HCT116 (cell line): ENCODE results near the gene TANC1. TPM values are rescaled to one million over a fixed set of nuclear protein-coding genes. Genes with fewer than 3 reads are reported as not detected.

Experiments used
- ATAC-seq: fragments of 200-7000 bp; cut with Tn5 transposase; 2 replicates; pipeline ENCODE4 v1.9.1; 2020; ENCODE audit warnings: mild to moderate bottlenecking, moderate library complexity
- BruUV-seq: library from RNA; stranded (reverse); fragments of 400-500 nt; replicated peaks from 2 replicates; lab custom pipeline; 2021; lab: Mats Ljungman, UMichigan
- CTCF ChIA-PET: fragments of 300-600 bp; sonication (Branson Sonifier 250); formaldehyde crosslinking; loops from one replicate; lab custom pipeline; 2021; ENCODE audit warnings: antibody characterized with exemption; lab: Charles Lee
- POLR2A ChIA-PET: fragments of 300-600, 350-600 bp; sonication (Branson Sonifier 250); formaldehyde crosslinking; loops from one replicate; lab custom pipeline; 2021; ENCODE audit warnings: antibody characterized with exemption; lab: Charles Lee
- RAD21 ChIA-PET, 2 experiments: fragments of 300-600 bp; sonication (Branson Sonifier 250); formaldehyde crosslinking; loops; one replicate each; lab custom pipeline; 2023; ENCODE audit warnings: low total read pairs in 2 of 2; ENCODE audit not compliant: uncharacterized antibody in 2 of 2, unreplicated experiment in 2 of 2, low non-redundant PET in 1 of 2; lab: Charles Lee
- DNase-seq: peaks from one replicate; pipeline ENCODE4 v3.0.0-alpha.2; 2010; ENCODE audit warnings: low read depth, low spot score
- H2AFZ ChIP-seq: fragments of 200-600 bp; shearing (Covaris generic), sonication (generic); 2 replicates; pipeline ENCODE4 v1.6.1; 2017; ENCODE audit warnings: low read depth, mixed run types, mixed read lengths, antibody characterized with exemption, low read length; ENCODE audit not compliant: poor library complexity, severe bottlenecking
- H3K27ac ChIP-seq: 2 replicates; pipeline ENCODE4 v1.5.1; 2012; ENCODE audit warnings: low read depth, low read length
- H3K27me3 ChIP-seq: fragments of 200-600 bp; sonication (generic); 2 replicates; pipeline ENCODE4 v1.6.1; 2016; ENCODE audit warnings: mixed run types, low read length, mixed read lengths; ENCODE audit not compliant: insufficient read depth
- H3K36me3 ChIP-seq, 2 experiments: fragments of 200-500 bp in 1 of 2; fragments of 200-600 bp in 1 of 2; sonication (Bioruptor generic) in 1 of 2; sonication (generic) in 1 of 2; 2 replicates each; pipeline versions ENCODE4 v1.5.1 to v1.6.1; 2014 to 2016; ENCODE audit warnings: low read length in 2 of 2, inconsistent platforms in 1 of 2, mixed read lengths in 1 of 2, mixed run types in 1 of 2; ENCODE audit not compliant: insufficient read depth in 2 of 2, control insufficient read depth in 1 of 2
- H3K4me1 ChIP-seq, 2 experiments: fragments of 200-600 bp in 1 of 2; sonication (generic) in 1 of 2; 2 replicates each; pipeline versions ENCODE4 v1.5.1 to v1.6.1; 2012 to 2017; ENCODE audit warnings: low read length in 2 of 2, inconsistent platforms in 1 of 2, mild to moderate bottlenecking in 1 of 2, mixed read lengths in 1 of 2, mixed run types in 1 of 2, moderate library complexity in 1 of 2; ENCODE audit not compliant: insufficient read depth in 2 of 2, control insufficient read depth in 1 of 2
- H3K4me2 ChIP-seq: fragments of 200-600 bp; sonication (generic); 2 replicates; pipeline ENCODE4 v1.6.1; 2017; ENCODE audit warnings: mixed run types, low read length, mixed read lengths
- H3K4me3 ChIP-seq, 2 experiments: fragments of 200-600 bp in 1 of 2; sonication (generic) in 1 of 2; replicated peaks in 1 of 2; 2 replicates each; pipeline ENCODE4 v1.5.1; 2011 to 2016; ENCODE audit warnings: low read length in 2 of 2, control low read depth in 1 of 2, low read depth in 1 of 2, mild to moderate bottlenecking in 1 of 2, mixed read lengths in 1 of 2, mixed run types in 1 of 2
- H3K79me2 ChIP-seq: fragments of 200-600 bp; sonication (generic); 2 replicates; pipeline ENCODE4 v1.6.1; 2017; ENCODE audit warnings: mild to moderate bottlenecking, mixed run types, low read length, moderate library complexity, mixed read lengths; ENCODE audit not compliant: insufficient read depth
- H3K9ac ChIP-seq: fragments of 200-600 bp; sonication (generic); 2 replicates; pipeline ENCODE4 v1.6.1; 2016; ENCODE audit warnings: low read length, mixed read lengths
- H3K9me2 ChIP-seq: fragments of 200-600 bp; sonication (generic), shearing (Covaris generic); 2 replicates; pipeline ENCODE4 v1.6.1; 2017; ENCODE audit warnings: mixed run types, mild to moderate bottlenecking, moderate library complexity; ENCODE audit not compliant: insufficient read depth
- H3K9me3 ChIP-seq, 2 experiments: fragments of 200-500 bp in 1 of 2; fragments of 200-600 bp in 1 of 2; sonication (Bioruptor generic) in 1 of 2; sonication (generic) in 1 of 2; 2 replicates each; pipeline ENCODE4 v1.6.1; 2014 to 2017; ENCODE audit warnings: low read length in 2 of 2, mixed read lengths in 2 of 2, inconsistent platforms in 1 of 2, low read depth in 1 of 2, mild to moderate bottlenecking in 1 of 2, mixed run types in 1 of 2, moderate library complexity in 1 of 2; ENCODE audit not compliant: control insufficient read depth in 1 of 2, insufficient read depth in 1 of 2
- H4K20me1 ChIP-seq: fragments of 200-600 bp; sonication (generic), shearing (Covaris generic); 2 replicates; pipeline ENCODE4 v1.6.1; 2017; ENCODE audit warnings: mixed run types, mild to moderate bottlenecking, moderate library complexity; ENCODE audit not compliant: insufficient read depth
- ATF3 ChIP-seq: IDR thresholded peaks from 2 replicates; pipeline ENCODE4 v1.6.1; 2012
- CEBPB ChIP-seq: IDR thresholded peaks from 2 replicates; pipeline ENCODE4 v1.6.1; 2012; ENCODE audit warnings: low read depth
- EGR1 ChIP-seq: IDR thresholded peaks from 2 replicates; pipeline ENCODE4 v1.6.1; 2012; ENCODE audit warnings: low read depth
- FOSL1 ChIP-seq: IDR thresholded peaks from 2 replicates; pipeline ENCODE4 v1.6.1; 2012; ENCODE audit warnings: low read depth
- SP1 ChIP-seq: IDR thresholded peaks from 2 replicates; pipeline ENCODE4 v1.6.1; 2012; ENCODE audit warnings: low read depth
- TCF7L2 ChIP-seq: IDR thresholded peaks from 2 replicates; pipeline ENCODE4 v1.7.0; 2011; ENCODE audit warnings: borderline replicate concordance, inconsistent platforms; ENCODE audit not compliant: insufficient read depth, insufficient read length; ENCODE audit errors: extremely low read depth
- ZFX ChIP-seq: fragments of 450-650 bp; IDR thresholded peaks from 2 replicates; pipeline ENCODE4 v1.6.1; 2017
- intact Hi-C: fragments of 100-400 bp; cut with micrococcal nuclease; formaldehyde crosslinking; loops from 2 replicates; pipeline ENCODE4 v1.10.0; 2022
- total RNA-seq: library from RNA; stranded (reverse); gene quantifications from one replicate; pipeline ENCODE4 v1.2.1, GENCODE V29; 2021; ENCODE audit not compliant: unreplicated experiment

TANC1 gene
- total RNA-seq, 1 experiment from 2014 or later: 15.1 TPM

GRCh38 chr2:158994920-158995676 lies 26.7 kb downstream of the TANC1 start:
- RAD21 ChIA-PET: no interaction called here
- H3K9ac ChIP-seq: no peak overlapping the region
- H3K4me3 ChIP-seq: no peak overlapping the region
- no peaks in the 10 kb centered on the region for H4K20me1 ChIP-seq
- H3K9me2 ChIP-seq: no peaks in the 10 kb centered on the region
- no peaks in the 10 kb centered on the region for H3K27me3 ChIP-seq
- no peaks in the 10 kb centered on the region for H3K9me3 ChIP-seq
- no peak overlapping the region for H3K27ac ChIP-seq
- ATAC-seq: no peak
- TF ChIP-seq SP1 (no peak), ZFX (no peak), EGR1 (no peak), TCF7L2 (no peak), ATF3 (no peak), FOSL1 (no peak)
- TF ChIP-seq, all 23 proteins: peak for 0
- ChIA-PET POLR2A (no interaction called here), CTCF (interaction anchor here (2.9 kb wide), 1 partner anchor 124 kb away, joined by 7 read pairs; no protein-coding TSS in a partner anchor)
- no TSS peak for BruUV-seq
- H3K79me2 ChIP-seq: peaks cover 23% of the 10 kb centered on the region
- intact Hi-C loops: no loop called here
- no peaks in the 10 kb centered on the region for H3K36me3 ChIP-seq
- no peak overlapping the region for H3K4me2 ChIP-seq
- no peak overlapping the region for H2AFZ ChIP-seq
- peaks cover 4 to 15% of the 10 kb centered on the region in 2 experiments; a peak in 3 of 4 replicates for H3K4me1 ChIP-seq
- DNase-seq: no peak

GRCh38 chr2:158995677-158996049 lies 27.2 kb downstream of the TANC1 start:
- H3K79me2 ChIP-seq: peaks cover 20% of the 10 kb centered on the region
- CTCF ChIA-PET: interaction anchor here (2.9 kb wide), 1 partner anchor 123 kb away, joined by 7 read pairs; no protein-coding TSS in a partner anchor
- TF ChIP-seq CEBPB: no peak
- no peaks in the 10 kb centered on the region for H3K9me2 ChIP-seq
- H3K4me3 ChIP-seq: no peak overlapping the region
- H2AFZ ChIP-seq: no peak overlapping the region
- H3K36me3 ChIP-seq: no peaks in the 10 kb centered on the region
- H3K9me3 ChIP-seq: no peaks in the 10 kb centered on the region
- no peak overlapping the region for H3K4me2 ChIP-seq
- ATAC-seq: no peak
- POLR2A ChIA-PET: no interaction called here
- no peak overlapping the region for H3K9ac ChIP-seq
- intact Hi-C loops: no loop called here
- no peak for DNase-seq
- H3K4me1 ChIP-seq: peaks cover 4 to 9% of the 10 kb centered on the region in 2 experiments; a peak in 3 of 4 replicates
- BruUV-seq: no TSS peak
- no peak overlapping the region for H3K27ac ChIP-seq
- H3K27me3 ChIP-seq: no peaks in the 10 kb centered on the region
- RAD21 ChIA-PET: no interaction called here
- H4K20me1 ChIP-seq: no peaks in the 10 kb centered on the region
